Breast epithelium (tissue), 4 donors: ENCODE data around the gene GART. TPM values are rescaled to one million over a fixed set of nuclear protein-coding genes. Genes with fewer than 3 reads are reported as not detected.

Experiments
- DNase-seq, 2 donors: peaks; one replicate each; pipeline ENCODE4 v3.0.0-alpha.2; 2019; ENCODE audit warnings: low spot score in 2 of 2
- H3K27ac ChIP-seq, 2 donors: fragments of 200-600 bp; sonication (generic) in 1 of 2; one replicate each; pipeline ENCODE4 v1.5.1; 2016 to 2019; ENCODE audit warnings: mild to moderate bottlenecking in 1 of 2
- H3K27me3 ChIP-seq, 2 donors: fragments of 200-600 bp; sonication (generic) in 1 of 2; one replicate each; pipeline versions ENCODE4 v1.5.1 to v1.6.0; 2017 to 2019; ENCODE audit warnings: control low read depth in 1 of 2, mild to moderate bottlenecking in 1 of 2
- H3K36me3 ChIP-seq: fragments of 200-600 bp; one replicate; pipeline ENCODE4 v1.5.1; 2019
- H3K4me1 ChIP-seq, 2 donors: fragments of 200-600 bp; sonication (generic); one replicate each; pipeline ENCODE4 v1.5.1; 2016 to 2019; ENCODE audit warnings: control low read depth in 1 of 2
- H3K4me3 ChIP-seq, 3 donors: fragments of 200-600 bp; sonication (generic); 1 replicate in 2 of 3; 2 replicates in 1 of 3; pipeline ENCODE4 v1.5.1; 2016 to 2019; ENCODE audit warnings: mild to moderate bottlenecking in 3 of 3, moderate library complexity in 2 of 3
- H3K9me3 ChIP-seq, 2 donors: fragments of 200-600 bp; sonication (generic) in 1 of 2; one replicate each; pipeline ENCODE4 v1.5.1; 2016 to 2019; ENCODE audit warnings: control low read depth in 1 of 2
- CTCF ChIP-seq, 3 donors: fragments of 450-650 bp; IDR thresholded peaks; one replicate each; pipeline ENCODE4 v1.5.1; 2016 to 2017; ENCODE audit warnings: antibody characterized with exemption in 3 of 3, mild to moderate bottlenecking in 3 of 3, moderate library complexity in 3 of 3
- POLR2A ChIP-seq: fragments of 450-650 bp; IDR thresholded peaks from one replicate; pipeline ENCODE4 v1.6.1; 2016; ENCODE audit warnings: antibody characterized with exemption, mild to moderate bottlenecking, moderate library complexity
- POLR2AphosphoS5 ChIP-seq, 3 donors: sonication (generic); formaldehyde crosslinking; IDR thresholded peaks; one replicate each; pipeline ENCODE4 v1.6.1; 2017; ENCODE audit warnings: antibody characterized with exemption in 3 of 3
- intact Hi-C: fragments of 100-400 bp; cut with DNase I; formaldehyde crosslinking; loops from one replicate; pipeline ENCODE4 v1.15.1; 2023; ENCODE audit warnings: low total_unique reads
- total RNA-seq, 3 donors: library from RNA; depleted of rRNA; stranded (reverse); fragments of >200 nt; gene quantifications; one replicate each; pipeline ENCODE4 v1.1.0, GENCODE V29; 2016

GART gene
- total RNA-seq, 3 donors from 2014 or later = 80.6 to 90.8 (median 89.4) TPM

- H3K4me1 ChIP-seq = no peaks in the 10 kb centered on the region
- TF ChIP-seq POLR2AphosphoS5 (IDR thresholded peaks at IDR 0.05) (peak; percentile 49 to 78 (median 70)), CTCF (IDR thresholded peaks at IDR 0.05) (no peak), POLR2A (no peak)
- H3K36me3 ChIP-seq = no peaks in the 10 kb centered on the region
- H3K9me3 ChIP-seq = no peaks in the 10 kb centered on the region
- DNase-seq = peak; percentile 84 to 88
- no peaks in the 10 kb centered on the region for H3K27me3 ChIP-seq
- H3K4me3 ChIP-seq = peak within 1 kb of the TSS; percentile 67 to 94 (median 85)
- H3K27ac ChIP-seq = peak within 1 kb of the TSS; percentile 87
- intact Hi-C loops = no loop called here
Observed at GRCh38 chr21:33491373-33492102, 50.4 kb downstream of the GART start, which contains the start of gene DNAJC28. Gene DNAJC28 (minus strand): TSS chr21:33491716. CDS start chr21:33489393, 2,323 bp downstream.

- DNase-seq = no peak
Observed at GRCh38 chr21:33490991-33491372, 50.9 kb downstream of the GART start.

GRCh38 chr21:33488936-33489335 is 53.0 kb downstream of the GART start:
- Histone ChIP-seq H3K36me3 (no peaks in the 10 kb centered on the region), H3K27ac (no peak overlapping the region), H3K27me3 (no peaks in the 10 kb centered on the region), H3K9me3 (no peaks in the 10 kb centered on the region), H3K4me1 (no peaks in the 10 kb centered on the region), H3K4me3 (no peak overlapping the region)
- TF ChIP-seq POLR2A = no peak
- TF ChIP-seq POLR2AphosphoS5 (IDR thresholded peaks at IDR 0.05) = no peak
- TF ChIP-seq CTCF (IDR thresholded peaks at IDR 0.05) = no peak
- intact Hi-C loops = no loop called here
- DNase-seq = no peak

More at GRCh38 chr21:33490991-33491372, 50.9 kb downstream of the GART start:
- Histone ChIP-seq H3K36me3 (no peaks in the 10 kb centered on the region), H3K27ac (peak overlapping the region; percentile 87), H3K4me3 (peak overlapping the region; percentile 67 to 94 (median 85)), H3K27me3 (no peaks in the 10 kb centered on the region), H3K4me1 (no peaks in the 10 kb centered on the region), H3K9me3 (no peaks in the 10 kb centered on the region)
- intact Hi-C loops = no loop called here
- TF ChIP-seq POLR2A = no peak

- TF ChIP-seq POLR2A (no peak), CTCF (IDR thresholded peaks at IDR 0.05) (no peak), POLR2AphosphoS5 (IDR thresholded peaks at IDR 0.05) (no peak)
- intact Hi-C loops = no loop called here
- H3K9me3 ChIP-seq = no peaks in the 10 kb centered on the region
- H3K27me3 ChIP-seq = no peaks in the 10 kb centered on the region
- no peak overlapping the region for H3K27ac ChIP-seq
- H3K4me3 ChIP-seq = no peak overlapping the region
- H3K4me1 ChIP-seq = no peaks in the 10 kb centered on the region
- no peak for DNase-seq
- no peaks in the 10 kb centered on the region for H3K36me3 ChIP-seq
Observed at GRCh38 chr21:33487996-33488395, 53.9 kb downstream of the GART start.

- Histone ChIP-seq H3K27ac (no peak overlapping the region), H3K36me3 (no peaks in the 10 kb centered on the region), H3K9me3 (no peaks in the 10 kb centered on the region), H3K4me1 (no peaks in the 10 kb centered on the region), H3K4me3 (no peak overlapping the region), H3K27me3 (no peaks in the 10 kb centered on the region)
- intact Hi-C loops = no loop called here
- TF ChIP-seq POLR2A (no peak), POLR2AphosphoS5 (IDR thresholded peaks at IDR 0.05) (no peak)
- no peak for DNase-seq
Observed at GRCh38 chr21:33481314-33481943, 60.5 kb downstream of the GART start.

- Histone ChIP-seq H3K9me3 (no peaks in the 10 kb centered on the region), H3K27ac (peak overlapping the region; percentile 96 to 97), H3K36me3 (no peaks in the 10 kb centered on the region), H3K4me1 (no peaks in the 10 kb centered on the region), H3K4me3 (peak overlapping the region; percentile 82 to 94 (median 91)), H3K27me3 (no peaks in the 10 kb centered on the region)
- TF ChIP-seq POLR2AphosphoS5 (IDR thresholded peaks at IDR 0.05) (no peak), POLR2A (no peak), CTCF (IDR thresholded peaks at IDR 0.05) (no peak)
- intact Hi-C loops = no loop called here
- DNase-seq = no peak
Observed at GRCh38 chr21:33480481-33481103, 61.3 kb downstream of the GART start.
